ENCODE data around the gene EHD4. TPM values are rescaled to one million over a fixed set of nuclear protein-coding genes. Genes with fewer than 3 reads are reported as not detected.
A peak's percentile ranks its signal among the peaks of the same experiment; 100 is the strongest.

EHD4 gene
- total RNA-seq, 1 experiment from 2014 or later, result 20.2 TPM

DNA sequence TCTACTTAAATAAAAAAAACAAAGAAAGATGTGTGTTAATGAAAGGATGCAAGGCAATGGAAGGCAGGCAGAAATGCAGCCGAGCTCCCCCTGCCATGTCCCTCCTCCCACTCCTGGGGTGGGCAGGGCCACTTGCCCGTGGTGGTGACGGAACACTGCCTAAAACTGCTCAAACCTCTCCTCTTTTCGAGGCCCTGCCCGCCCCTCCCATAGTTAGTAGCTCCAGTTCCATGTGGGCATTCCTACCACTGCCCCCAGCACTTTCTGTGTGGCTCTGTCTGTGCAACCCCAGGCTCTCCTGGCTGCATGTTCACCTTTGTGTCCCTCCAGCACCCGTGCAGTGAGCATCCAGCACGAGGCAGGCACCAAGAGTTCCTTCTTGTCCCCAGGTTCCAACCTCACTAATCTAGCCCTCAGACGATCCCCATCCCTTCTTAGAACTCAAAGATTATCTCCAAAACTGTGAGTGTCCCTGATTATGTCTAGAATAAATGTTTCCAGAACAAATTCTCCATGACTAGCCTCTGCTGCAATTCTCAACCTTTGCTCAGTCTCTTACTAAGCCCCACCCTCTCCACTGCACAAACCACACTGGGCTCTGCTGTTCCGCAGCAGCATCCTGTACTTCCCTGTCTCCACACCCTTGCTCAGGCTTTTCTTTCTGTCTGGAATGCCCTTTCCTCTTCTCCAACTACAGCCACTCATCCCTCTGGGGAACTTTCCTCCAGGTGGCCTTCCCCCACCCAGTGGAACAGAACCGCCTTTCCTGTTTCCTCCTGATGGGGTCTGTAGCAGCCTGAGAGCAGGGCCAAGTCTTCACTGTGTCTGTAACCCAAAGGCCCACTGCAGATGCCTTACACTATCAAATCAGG lies 45.9 kb downstream of the EHD4 start:
- Mint-ChIP-seq H3K4me1 (ENCODE audit: low read depth, unreplicated experiment) (peaks cover 35% of the 10 kb centered on the region), H3K9me3 (ENCODE audit: low read depth, unreplicated experiment) (no peaks in the 10 kb centered on the region), H3K27me3 (ENCODE audit: unreplicated experiment) (no peaks in the 10 kb centered on the region), H3K36me3 (ENCODE audit: insufficient read depth, unreplicated experiment) (peaks cover 18% of the 10 kb centered on the region), H3K4me3 (ENCODE audit: low read depth, unreplicated experiment) (peak overlapping the region; percentile 23), H3K27ac (ENCODE audit: unreplicated experiment) (peak overlapping the region; percentile 18)
- intact Hi-C loops (cut with micrococcal nuclease; ENCODE audit: unreplicated experiment), result loop anchor here (5.0 kb wide), 1 partner anchor 46 kb away; the partner anchor contains the start of gene EHD4
- TF ChIP-seq, protein P1, sequence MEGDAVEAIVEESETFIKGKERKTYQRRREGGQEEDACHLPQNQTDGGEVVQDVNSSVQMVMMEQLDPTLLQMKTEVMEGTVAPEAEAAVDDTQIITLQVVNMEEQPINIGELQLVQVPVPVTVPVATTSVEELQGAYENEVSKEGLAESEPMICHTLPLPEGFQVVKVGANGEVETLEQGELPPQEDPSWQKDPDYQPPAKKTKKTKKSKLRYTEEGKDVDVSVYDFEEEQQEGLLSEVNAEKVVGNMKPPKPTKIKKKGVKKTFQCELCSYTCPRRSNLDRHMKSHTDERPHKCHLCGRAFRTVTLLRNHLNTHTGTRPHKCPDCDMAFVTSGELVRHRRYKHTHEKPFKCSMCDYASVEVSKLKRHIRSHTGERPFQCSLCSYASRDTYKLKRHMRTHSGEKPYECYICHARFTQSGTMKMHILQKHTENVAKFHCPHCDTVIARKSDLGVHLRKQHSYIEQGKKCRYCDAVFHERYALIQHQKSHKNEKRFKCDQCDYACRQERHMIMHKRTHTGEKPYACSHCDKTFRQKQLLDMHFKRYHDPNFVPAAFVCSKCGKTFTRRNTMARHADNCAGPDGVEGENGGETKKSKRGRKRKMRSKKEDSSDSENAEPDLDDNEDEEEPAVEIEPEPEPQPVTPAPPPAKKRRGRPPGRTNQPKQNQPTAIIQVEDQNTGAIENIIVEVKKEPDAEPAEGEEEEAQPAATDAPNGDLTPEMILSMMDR (IDR thresholded peaks at IDR 0.05; ENCODE audit: unreplicated experiment), result no peak
- no TSS peak for BruUV-seq (replicated peaks)
- no peak for DNase-seq
- CTCF ChIA-PET, result no interaction called here

DNA sequence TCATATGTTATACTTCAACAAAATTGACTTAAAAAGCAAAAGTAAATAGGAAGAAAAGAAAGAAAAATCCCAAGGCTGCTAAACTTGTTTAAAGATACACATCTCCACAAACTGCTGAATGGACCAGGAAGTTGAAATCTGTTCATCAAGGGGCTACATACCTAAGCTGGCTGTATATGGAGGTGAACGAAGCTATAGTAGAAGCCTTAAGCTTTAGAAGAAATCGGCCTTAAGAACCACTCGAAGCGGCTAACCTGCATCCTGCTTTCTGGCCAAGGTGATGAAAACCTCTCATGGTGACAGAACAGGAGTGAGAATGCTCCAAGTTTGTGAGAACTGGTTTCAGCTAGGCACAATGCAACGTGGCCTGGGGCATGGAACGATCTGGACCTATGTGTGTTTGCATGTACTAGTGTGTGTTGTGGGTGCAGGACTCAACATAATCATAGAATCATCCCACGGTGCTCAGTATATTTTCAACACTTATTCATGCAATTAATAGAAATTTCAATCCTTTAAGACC lies 47.2 kb downstream of the EHD4 start:
- no TSS peak for BruUV-seq (replicated peaks)
- CTCF ChIA-PET, result no interaction called here
- intact Hi-C loops (cut with micrococcal nuclease; ENCODE audit: unreplicated experiment), result loop anchor here (5.0 kb wide), 1 partner anchor 47 kb away; the partner anchor contains the start of gene EHD4
- no peak overlapping the region for H3K27ac Mint-ChIP-seq (ENCODE audit: unreplicated experiment)
- H3K4me3 Mint-ChIP-seq (ENCODE audit: low read depth, unreplicated experiment), result no peak overlapping the region
- peaks cover 18% of the 10 kb centered on the region for H3K36me3 Mint-ChIP-seq (ENCODE audit: insufficient read depth, unreplicated experiment)
- H3K9me3 Mint-ChIP-seq (ENCODE audit: low read depth, unreplicated experiment), result no peaks in the 10 kb centered on the region
- H3K27me3 Mint-ChIP-seq (ENCODE audit: unreplicated experiment), result no peaks in the 10 kb centered on the region
- no peak for DNase-seq
- TF ChIP-seq, protein P1 (IDR thresholded peaks at IDR 0.05; ENCODE audit: unreplicated experiment), result no peak
- peaks cover 35% of the 10 kb centered on the region for H3K4me1 Mint-ChIP-seq (ENCODE audit: low read depth, unreplicated experiment)

DNA sequence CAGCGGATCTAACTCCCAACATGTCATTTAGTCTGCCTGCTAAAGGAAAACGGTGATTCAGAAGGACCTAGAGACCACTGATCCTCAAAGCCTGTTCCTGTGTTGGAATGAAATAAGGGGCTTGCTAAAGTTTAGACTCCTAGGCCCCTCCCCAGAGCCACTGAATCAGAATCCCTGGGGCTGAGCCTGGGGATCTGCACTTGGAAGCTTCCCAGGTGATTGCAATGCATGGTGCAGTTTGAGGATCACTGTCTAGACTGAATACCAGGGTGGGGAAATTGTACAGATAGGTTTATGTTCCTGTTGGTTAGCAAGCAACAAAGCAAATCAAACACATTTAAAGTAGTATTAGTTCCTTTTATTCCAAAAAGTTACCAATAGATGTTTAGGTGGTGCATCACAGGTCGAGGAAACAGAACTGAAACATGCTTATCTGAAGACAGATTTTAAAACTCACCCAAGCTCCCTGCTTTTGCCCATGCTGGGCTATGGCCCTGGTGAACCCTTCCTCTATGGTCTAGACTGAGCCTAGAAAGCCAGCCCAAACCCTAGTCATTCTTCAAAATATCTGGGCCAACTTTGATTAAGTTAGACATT lies 48.9 kb downstream of the EHD4 start:
- no peak for DNase-seq
- no peaks in the 10 kb centered on the region for H3K9me3 Mint-ChIP-seq (ENCODE audit: low read depth, unreplicated experiment)
- H3K36me3 Mint-ChIP-seq (ENCODE audit: insufficient read depth, unreplicated experiment), result peaks cover 18% of the 10 kb centered on the region
- intact Hi-C loops (cut with micrococcal nuclease; ENCODE audit: unreplicated experiment), result no loop called here
- no peak overlapping the region for H3K27ac Mint-ChIP-seq (ENCODE audit: unreplicated experiment)
- H3K4me3 Mint-ChIP-seq (ENCODE audit: low read depth, unreplicated experiment), result no peak overlapping the region
- BruUV-seq (replicated peaks), result no TSS peak
- TF ChIP-seq, protein P1 (IDR thresholded peaks at IDR 0.05; ENCODE audit: unreplicated experiment), result no peak
- peaks cover 35% of the 10 kb centered on the region for H3K4me1 Mint-ChIP-seq (ENCODE audit: low read depth, unreplicated experiment)
- H3K27me3 Mint-ChIP-seq (ENCODE audit: unreplicated experiment), result no peaks in the 10 kb centered on the region
- CTCF ChIA-PET, result interaction anchor here (1.1 kb wide), 1 partner anchor 49 kb away, joined by 3 read pairs; the partner anchor contains the start of gene EHD4

DNA sequence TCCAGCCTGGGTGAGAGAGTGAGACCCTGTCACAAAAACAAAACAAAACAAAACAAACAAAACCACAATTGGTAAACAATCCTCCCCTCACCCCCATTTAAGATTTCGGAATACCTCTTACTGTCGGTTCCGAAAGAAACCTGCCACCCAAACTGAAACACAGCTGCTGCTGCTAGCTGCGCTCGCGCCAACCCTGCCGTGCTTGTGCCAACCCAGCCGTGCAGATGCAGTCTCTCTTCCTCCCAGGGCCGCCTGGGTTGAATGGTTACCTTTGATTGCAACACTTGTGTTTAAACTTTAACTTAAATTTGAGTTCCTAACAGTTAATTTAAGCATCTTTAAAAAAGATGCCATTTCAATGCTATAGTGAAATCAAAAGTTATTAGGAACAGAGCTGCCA lies 50.0 kb downstream of the EHD4 start:
- no peak for DNase-seq
- H3K27me3 Mint-ChIP-seq (ENCODE audit: unreplicated experiment), result no peaks in the 10 kb centered on the region
- H3K4me1 Mint-ChIP-seq (ENCODE audit: low read depth, unreplicated experiment), result peaks cover 32% of the 10 kb centered on the region
- H3K27ac Mint-ChIP-seq (ENCODE audit: unreplicated experiment), result no peak overlapping the region
- CTCF ChIA-PET, result no interaction called here
- no peak overlapping the region for H3K4me3 Mint-ChIP-seq (ENCODE audit: low read depth, unreplicated experiment)
- peaks cover 30% of the 10 kb centered on the region for H3K36me3 Mint-ChIP-seq (ENCODE audit: insufficient read depth, unreplicated experiment)
- H3K9me3 Mint-ChIP-seq (ENCODE audit: low read depth, unreplicated experiment), result no peaks in the 10 kb centered on the region
- intact Hi-C loops (cut with micrococcal nuclease; ENCODE audit: unreplicated experiment), result no loop called here
- TF ChIP-seq, protein P1 (IDR thresholded peaks at IDR 0.05; ENCODE audit: unreplicated experiment), result no peak
- no TSS peak for BruUV-seq (replicated peaks)

All from Calu3 (cell line).